Left hindlimb (tissue), 1 donor: ENCODE data around the gene ZMYM3.

ENCODE experiments used
- DNase-seq: peaks from one replicate; pipeline ENCODE4 v3.0.0-alpha.2; 2018

The ZMYM3 gene

DNA sequence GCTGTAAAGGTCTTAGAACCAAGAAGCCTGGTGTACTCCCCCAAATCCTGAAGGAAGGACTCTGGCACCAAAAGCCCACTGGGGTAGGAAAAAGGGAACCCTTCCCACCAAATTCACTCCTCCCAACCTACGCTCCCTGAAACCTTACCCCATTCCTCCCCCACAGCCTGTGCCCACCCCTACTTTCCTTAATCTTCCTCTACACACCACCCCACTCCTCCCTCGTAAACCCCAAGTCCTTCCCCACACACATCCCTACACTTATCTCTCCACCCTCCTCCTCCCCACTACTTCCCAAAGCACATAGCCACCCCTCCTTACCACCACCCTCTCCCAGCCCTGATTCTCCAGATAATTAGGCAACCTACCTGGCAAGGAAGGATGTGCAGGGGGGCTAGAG, 1.7 kb downstream of the ZMYM3 start:
- DNase-seq, result no peak

DNA sequence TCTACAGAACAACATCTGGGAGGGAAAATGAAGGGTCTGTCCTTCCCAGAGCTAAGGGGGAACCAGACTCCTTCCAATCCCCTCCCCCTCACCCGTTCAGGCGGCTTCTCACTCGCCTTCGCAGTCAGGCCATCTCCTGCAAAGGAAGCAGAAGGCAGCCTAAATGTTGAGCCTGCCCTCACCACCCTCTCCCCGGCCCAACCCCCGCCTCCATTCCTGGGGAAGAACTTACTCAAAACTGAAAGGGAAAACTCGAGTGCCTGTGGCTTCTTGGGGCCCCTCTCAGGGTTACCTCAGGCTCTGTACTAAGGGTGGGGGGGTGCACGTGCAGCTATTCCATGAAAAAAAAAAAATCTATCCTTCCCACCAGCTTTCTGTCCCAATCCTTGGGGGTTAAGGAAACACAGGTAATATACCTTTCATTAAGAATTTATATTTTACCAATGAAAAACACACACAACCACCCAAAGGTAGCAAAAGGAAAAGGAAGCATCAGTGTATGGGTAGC, 2.4 kb downstream of the ZMYM3 start:
- no peak for DNase-seq

DNA sequence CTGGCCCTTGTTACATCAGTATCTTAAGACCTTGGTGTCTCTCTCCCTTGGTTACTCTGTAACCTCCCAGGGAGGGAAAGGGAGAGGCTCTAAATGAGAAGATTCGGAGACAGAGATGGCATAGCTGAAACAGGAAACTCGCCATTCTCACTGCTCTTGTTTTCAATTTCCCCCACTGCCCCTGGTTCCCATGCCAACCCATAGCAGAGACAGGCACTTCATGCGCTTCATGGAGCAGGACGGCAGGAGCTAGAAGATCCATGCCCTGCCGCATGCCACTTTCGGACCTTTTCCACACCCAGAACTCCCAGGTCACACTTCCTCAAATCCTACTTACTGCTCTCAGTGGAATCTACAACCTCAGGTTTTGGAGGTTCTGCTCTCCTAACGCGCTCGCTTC, 3.1 kb downstream of the ZMYM3 start:
- no peak for DNase-seq

DNA sequence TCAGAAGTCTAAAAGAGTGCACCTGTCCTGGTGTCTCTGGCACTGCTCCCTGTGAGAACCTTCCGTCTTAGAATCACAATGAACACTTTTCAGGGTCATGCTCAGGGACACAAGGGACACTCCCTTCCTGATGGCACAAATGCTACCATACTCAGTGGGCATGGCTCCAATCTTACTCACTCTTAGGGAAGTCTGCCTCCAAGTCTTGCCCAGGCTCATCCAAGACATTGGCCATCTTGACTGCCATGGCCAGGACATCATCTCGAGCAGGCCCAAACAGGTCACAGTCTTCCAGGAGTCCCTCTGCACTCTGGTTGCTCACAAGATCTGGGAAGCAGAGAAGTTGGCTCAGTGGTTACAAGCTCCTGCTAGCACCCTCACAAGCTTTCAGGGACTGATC, 8.8 kb downstream of the ZMYM3 start:
- DNase-seq, result no peak

DNA sequence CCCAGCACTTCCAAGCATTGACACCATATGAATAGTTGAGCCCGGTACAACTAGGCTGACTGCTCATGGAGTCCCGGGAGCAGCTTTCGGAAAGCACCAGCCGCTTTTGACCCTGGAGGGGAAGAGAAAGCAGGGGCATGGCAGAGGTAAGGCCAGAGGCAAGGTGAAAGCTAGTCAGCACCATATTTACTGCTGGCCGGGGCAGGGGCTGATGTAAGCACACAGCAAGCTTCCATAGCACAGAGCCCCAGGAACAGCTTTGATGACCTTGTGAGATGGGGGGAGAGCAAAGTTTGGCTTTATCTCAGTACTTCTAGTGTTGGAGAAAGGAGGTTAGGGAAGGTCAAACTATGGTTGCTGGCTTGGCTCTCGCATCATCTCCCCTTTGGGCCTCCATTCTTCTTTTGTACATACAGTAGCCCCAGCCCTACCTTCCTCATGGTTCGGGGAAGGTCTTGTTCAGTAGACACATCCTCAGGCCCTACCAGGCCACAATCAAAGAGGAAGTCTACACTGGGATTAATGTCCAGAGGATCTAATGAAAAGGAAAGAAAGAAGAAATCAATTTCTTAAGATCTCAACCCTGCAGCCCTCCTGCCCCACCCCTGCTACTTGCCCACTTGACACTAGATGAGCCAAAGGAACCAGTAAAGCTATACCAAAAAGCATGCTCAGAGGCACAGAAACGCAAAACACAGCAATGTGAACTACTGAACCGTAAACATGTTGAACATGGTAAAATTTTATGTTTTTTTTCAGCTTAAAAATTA, 9.4 kb downstream of the ZMYM3 start:
- DNase-seq, result no peak

DNA sequence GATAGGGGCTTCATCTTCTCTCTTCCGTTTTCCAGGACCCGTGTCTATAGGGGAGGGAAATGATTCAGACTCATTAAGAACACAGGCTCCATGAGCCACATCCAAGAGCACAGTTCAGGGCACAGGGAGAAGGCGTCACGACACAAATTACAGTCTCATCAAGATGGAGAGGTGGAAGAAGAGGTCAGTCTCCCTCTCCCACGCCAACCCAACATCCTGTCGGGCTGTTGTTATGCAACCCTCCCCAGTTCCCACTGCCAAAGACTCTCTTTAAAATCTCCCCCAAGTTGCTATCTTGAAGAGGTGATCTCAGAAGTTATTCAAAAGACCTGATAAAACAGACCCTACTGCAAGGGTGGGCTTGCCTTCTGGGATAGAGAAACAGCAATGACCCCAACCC, 12.6 kb downstream of the ZMYM3 start:
- DNase-seq, result no peak

DNA sequence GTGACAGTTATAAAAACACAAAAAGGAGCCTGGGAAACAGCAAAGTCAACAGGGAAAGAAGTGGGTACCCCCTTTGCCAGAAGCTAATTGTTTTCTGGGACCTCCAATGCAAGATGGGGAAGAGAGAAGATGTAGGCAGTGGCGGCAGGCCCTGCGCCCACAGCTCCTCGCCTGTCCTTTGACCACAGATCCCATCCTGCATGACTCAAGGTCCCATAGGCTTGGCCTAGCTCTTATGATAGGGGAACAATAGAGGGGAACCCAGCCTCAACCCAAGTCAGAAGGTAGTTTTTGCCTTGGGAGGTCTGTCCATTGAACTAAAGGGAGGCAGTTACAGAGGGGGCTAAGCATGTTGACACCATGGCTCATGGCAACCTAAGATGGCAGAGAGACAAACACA, 14.2 kb downstream of the ZMYM3 start:
- DNase-seq, result no peak

DNA sequence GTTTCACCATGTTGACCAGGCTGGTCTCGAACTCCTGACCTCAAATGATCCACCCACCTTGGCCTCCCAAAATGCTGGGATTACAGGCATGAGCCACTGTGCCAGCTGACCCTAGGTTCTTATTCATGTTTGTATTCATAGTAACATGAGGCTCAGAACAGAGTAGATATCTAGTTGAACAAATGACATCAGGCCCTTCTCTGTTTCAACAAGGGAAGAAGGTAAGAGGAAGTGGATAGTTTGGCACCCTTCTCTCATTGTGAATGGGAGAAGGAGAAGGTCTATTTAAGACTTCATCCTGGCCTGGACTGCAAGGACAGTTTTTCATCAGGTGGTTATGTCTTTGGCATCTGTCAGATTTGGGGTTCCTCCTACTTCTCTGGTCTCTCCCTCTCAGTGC, 17.1 kb downstream of the ZMYM3 start:
- DNase-seq, result no peak

DNA sequence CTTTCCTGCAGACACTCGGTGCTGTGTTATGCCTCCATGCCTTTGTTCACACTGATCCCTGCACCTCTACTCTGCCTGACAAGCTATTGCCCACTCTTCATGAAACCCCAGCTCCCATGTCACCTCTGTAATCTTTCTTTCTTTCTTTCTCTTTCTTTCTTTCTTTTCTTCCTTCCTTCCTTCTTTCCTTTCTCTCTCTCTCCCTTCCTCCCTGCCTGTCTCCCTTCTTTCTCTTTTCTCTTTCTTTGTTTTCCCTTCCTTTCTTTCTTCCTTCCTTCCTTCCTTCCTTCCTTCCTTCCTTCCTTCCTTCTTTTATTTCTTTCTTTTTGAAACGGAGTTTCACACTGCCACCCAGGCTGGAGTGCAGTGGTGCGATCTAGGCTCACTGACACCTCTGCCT, 18.5 kb downstream of the ZMYM3 start:
- DNase-seq, result no peak

DNA sequence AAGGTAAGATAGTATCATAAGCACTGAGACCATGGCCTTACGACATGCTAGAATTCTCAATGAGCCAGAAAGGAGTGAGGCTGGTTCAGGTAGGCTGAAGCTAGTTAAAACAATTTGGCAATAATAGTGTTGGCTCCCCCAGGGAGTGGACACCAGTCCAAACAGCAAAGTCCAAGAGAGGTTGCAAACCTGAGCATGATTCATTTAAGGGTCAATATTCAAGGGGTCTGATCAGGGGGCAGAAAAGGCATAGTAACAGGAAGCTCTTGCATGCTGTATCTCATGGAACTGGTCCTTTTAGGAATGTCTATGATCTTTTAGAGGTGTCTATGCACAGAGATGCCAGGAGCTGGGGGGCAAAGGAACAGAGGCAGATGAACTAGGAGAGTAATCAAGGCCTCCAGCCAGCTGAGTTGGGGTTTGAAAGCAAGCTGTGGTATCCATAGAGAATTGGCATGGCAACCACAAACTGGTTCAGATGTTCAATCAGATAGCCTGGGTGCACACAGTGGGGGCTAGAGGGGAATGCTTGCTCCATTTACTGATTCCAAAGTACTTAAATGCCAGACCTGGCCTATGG, 25.8 kb downstream of the ZMYM3 start:
- DNase-seq, result no peak

DNA sequence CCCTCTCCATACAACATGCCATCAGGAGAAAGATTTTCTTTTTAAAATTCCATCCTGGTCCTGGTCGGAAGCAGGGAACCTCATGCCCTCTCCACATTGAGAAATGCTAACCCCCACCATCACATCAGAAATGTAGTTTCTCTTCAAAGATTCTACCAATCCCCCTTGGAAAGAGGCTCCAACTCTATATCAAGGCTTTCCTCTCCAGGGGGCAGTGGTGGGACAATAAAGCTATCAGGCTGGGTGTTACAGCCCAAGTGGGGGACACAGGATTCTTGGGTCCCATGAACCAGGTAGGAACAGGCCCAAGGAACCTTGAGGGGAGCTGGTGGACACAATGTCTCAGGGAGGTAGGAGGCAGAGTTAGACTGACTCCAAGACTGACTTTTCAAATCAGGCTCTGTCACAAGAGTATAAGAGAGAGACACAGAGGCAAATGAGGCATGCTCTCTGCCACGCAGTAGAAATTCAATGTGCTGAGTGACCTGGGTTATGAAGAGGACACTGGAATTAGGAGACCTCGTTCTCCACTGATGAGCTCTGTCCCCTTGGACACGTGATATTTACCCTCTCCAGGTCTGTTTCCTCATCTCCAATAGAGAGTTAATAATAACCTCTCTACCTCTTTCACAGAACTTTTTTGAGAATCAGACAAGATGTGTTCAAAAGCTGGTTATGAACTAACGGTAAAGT, 26.4 kb downstream of the ZMYM3 start:
- no peak for DNase-seq

DNA sequence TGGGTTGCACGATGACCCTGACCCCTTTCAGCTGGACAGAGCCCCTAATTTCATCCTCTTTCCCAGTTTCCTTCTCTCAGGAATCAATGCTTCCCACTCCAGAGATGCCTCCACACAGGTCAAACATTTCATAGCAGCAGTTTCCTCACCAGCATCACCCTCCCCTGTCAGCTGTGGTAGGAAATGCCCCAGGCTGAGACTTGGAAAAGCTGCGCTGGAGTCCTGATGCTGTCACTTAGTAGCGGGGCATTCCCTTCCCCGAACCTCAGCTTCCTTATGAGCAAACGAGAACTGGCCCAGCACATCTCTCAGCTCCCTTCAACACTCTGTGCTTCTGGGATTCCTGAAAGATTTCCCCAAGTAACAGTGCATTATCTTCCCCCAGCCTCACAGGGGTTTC, 28.3 kb downstream of the ZMYM3 start:
- no peak for DNase-seq

DNA sequence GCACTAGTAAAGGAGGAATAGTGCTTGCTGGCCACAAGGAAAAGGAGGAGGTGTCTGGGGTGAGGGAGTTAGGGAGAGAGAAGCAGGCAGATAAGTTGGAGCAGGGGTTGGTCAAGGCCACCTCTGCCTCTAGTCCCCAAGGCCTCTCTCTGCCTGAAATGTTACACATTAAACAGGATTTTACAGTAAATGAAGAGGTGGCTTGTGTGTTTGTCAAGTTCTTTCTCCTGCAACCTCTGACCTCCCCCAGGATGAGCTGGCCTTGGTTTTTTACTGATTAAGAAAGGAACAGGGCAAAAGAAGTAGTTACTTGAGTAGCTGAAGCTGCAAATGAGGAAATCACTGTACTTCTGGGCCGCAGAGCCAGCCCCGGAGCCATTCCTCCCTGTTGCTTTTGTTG, 28.9 kb downstream of the ZMYM3 start:
- no peak for DNase-seq

DNA sequence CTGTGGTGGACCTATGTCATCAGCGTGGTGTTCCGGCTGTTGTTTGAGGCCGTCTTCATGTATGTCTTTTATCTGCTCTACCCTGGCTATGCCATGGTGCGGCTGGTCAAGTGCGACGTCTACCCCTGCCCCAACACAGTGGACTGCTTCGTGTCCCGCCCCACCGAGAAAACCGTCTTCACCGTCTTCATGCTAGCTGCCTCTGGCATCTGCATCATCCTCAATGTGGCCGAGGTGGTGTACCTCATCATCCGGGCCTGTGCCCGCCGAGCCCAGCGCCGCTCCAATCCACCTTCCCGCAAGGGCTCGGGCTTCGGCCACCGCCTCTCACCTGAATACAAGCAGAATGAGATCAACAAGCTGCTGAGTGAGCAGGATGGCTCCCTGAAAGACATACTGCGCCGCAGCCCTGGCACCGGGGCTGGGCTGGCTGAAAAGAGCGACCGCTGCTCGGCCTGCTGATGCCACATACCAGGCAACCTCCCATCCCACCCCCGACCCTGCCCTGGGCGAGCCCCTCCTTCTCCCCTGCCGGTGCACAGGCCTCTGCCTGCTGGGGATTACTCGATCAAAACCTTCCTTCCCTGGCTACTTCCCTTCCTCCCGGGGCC, 29.7 kb downstream of the ZMYM3 start:
- no peak for DNase-seq

DNA sequence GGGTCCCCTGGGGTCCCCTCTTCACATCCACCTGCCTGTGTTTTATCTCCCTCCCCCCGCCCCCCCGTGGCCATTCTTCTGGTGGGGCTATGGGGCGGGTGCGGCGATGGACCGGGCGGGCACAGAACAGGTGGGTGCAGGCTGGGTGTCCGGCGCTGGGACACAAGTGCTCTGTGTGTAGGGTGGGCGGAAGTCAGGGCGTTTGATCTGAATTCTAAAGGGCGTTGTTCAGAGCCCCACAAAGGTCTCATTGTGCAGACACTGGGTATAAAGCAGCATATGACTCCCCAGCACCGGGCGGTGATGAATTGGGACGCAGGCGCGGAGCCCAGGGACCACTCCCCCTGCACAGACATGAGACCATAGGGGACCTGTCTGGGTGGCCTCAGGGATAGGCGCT, 31.0 kb downstream of the ZMYM3 start, which contains the start of gene GJB1:
TSS of gene GJB1 (plus strand) at position 296 of the 400 bp plus-strand sequence. CDS start 484 bp downstream, outside the sequence.
- DNase-seq, result no peak

DNA sequence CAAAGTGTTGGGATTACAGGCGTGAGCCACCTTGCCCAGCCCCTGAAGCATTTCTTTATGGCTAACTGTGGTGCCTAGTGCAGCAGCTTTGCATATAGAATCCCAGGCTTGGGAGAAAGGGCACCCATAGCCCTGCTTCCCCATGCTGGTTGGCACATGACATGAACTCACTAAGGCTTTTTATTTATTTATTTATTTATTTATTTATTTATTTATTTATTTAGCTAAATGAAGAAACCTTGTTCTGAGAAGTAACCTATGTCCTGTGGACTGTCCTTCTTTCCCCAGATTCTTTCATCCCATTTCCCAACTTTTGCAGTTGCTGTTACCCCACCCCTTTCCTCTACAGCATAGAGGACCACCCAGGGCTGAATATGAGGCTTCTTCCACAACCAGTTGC, 32.8 kb downstream of the ZMYM3 start:
- no peak for DNase-seq

DNA sequence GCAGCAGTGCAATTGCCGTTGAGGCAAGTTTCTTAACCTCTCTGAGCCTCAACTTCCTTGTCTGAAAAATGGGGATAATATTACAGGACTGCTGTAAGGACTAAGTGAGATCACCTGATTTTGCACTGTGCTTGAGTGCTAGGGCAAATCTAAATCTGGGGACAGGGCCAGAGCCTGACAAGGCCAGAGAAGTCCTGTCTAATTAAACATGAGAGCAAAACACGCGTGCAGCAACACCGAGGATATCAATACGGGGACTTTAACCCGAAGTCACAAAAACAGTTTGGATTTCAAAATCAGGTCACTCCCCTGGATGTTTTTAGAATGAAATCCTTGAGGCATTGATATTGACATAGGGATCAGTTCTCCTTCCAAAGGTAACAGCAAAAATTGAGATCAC, 36.6 kb downstream of the ZMYM3 start:
- DNase-seq, result no peak

DNA sequence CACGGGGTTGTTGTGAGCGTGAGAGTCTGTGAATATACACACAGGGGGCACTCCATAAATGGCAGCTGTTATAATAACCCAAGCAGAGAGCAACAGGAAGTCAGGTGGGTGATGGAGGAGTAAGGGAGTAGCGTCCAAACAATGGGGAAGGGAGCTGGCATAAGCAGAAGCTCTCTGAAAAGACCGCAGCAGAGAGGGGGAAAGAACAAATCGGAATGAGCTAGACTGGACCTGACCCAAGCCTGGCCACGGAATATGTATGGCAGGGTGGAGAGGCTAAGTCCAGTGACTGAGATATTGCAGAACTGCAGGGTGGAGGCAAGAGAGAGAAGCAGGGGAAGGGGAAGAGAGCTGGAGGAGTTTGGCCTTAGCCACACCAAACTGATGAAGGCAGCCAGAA, 37.5 kb downstream of the ZMYM3 start:
- DNase-seq, result no peak

DNA sequence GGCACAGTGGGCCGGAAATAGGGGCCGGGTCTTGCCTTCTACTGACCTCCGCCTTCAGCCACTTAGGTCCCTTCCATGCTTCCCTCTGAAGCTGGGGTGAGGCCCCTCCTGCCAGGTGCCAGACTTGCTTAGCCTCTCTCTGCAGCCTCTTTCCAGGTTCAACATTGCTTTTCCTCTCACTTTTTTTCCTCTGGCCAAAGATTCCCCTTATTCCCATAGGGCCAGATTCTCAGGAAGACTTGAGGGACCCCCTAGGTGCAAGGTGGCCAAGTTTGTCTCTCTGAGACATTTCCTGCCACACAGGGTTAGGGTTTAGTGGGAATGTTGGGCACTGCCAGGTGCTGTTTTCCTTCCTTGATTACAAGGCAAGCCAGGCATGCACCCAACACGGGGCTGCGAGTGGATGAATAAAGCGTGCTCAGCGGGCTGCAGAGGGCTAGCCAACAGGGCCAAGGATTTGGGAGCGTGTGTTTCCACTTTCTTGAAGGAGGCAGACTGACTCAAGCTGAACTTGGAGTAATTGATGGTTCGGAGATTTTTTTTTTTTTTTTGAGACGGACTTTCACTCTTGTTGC, 38.5 kb downstream of the ZMYM3 start:
- no peak for DNase-seq

DNA sequence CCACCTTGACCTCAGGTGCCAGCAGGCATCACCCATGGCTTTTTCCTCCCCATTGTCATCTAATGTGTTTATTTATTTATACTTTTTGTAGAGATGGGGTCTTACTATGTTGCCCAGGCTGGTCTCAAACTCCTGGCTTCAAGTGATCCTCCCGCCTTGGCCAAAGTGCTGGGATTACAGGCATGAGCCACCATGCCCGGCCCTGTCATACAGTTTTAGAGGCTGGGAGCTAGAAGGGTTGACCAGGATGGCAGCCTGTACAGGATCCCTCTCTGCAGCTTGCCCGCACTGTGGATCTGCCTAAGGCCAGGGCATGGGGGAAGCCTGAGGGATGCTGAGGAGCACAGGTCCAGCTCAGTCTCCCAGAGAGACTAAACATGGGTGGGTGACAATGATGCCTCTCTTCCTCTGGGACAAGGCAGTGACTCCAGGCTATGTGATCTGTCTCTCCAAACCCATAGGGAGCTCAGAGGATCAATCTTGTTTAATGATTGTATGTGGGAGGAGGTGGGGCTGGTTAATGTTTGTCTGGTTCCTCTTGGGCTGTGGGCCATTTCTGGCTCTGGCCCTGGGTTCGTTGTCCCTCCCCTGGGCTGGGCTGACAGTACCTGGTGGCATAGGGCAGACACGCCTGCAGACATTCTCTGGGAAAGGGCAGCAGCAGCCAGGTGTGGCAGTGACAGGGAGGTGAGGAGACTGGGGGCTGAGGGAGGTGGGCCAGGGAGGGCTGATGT, 39.2 kb downstream of the ZMYM3 start:
- no peak for DNase-seq

DNA sequence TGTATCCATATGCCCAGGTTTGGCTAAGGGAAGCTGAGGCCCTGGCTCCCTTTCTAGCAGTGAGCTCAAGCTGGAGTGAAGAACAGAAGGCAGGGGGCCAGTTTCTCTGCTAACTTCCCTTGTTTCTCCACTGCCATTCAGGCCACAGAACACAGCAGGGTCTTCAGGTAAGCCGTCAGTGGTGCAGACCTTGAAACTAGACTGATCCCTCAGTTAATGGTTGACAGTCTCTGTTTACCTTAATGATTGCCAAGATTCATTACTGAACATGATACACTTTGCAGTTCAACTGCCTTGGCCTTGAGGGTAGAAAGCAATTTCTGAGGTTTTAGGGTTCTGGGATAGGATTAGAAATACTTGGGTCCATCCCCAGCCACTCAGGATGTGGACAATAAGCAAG, 39.8 kb downstream of the ZMYM3 start:
- DNase-seq, result no peak

DNA sequence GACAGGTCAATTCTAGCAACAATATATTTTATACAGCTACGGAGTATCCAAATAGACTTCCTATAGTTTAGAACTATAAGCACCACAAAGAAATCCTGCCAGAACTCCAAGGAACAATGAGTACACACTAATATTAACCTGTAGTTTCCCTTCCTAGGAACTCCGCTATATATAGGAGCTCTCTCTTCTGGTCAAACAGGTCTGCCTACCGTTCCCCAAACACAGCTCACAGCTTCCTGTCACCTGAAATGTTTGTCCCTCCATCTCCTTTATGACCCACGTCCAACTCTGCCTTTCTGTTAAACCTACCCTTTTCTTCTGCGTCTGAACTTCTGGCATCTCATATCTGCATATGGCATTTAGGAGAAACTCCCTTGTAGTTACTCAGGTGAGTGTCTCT, 41.4 kb downstream of the ZMYM3 start:
- DNase-seq, result no peak

DNA sequence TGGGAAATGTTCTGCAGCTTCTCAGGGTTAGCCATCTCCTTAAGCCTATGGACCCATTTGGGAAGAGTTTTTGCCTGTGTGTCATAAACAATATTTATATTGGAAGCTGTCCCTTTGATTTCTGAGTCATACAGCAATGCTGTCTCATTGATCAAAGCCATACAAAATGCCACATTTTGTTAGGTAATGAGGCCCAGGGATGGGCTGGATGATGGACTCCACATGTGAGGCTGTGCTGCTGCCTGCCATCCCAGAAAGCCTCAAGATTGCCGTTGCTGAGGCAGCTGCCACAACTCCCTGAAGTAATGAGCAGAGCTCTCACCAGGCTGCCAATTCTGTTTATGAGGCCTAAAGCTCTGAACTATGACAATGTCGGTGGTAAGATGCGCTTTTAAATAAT, 43.1 kb downstream of the ZMYM3 start:
- DNase-seq, result no peak
